ENCODE measurements around the gene LMNB1. TPM values are rescaled to one million over a fixed set of nuclear protein-coding genes. Genes with fewer than 3 reads are reported as not detected.

The LMNB1 gene
- total RNA-seq, 2 donors from 2014 or later = 185 to 205 TPM

DNA sequence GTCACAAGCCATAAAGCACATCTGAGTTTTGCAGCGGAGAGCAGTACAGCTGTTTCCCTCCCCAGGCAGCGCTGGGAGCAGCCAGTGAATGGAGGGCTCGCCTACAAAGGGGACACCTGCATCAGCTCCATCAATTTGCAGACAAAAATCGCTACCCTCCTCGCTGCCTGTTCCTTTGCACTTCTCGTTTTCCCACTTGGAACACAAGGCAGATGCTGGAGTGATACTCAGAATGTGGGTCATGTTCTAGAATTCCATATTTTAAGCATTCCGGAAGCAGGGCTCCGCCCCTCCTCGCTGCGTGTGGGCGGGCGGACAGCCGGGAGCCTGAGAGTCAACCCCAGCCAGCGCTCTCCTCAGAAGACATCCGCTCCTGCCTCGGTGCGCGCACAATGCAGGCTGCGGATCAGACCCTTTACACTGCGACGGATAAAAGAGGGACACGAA is 92.1 kb downstream of the LMNB1 start:
- Mint-ChIP-seq H3K4me3 (peak overlapping the region; percentile 53), H3K4me1 (peaks cover 11% of the 10 kb centered on the region), H3K36me3 (ENCODE audit: low read depth) (peaks cover 26% of the 10 kb centered on the region), H3K27ac (no peak overlapping the region), H3K27me3 (ENCODE audit: insufficient read depth) (peaks cover 7% of the 10 kb centered on the region), H3K9me3 (no peaks in the 10 kb centered on the region)
- Histone ChIP-seq H3K9ac (ENCODE audit: extremely low read depth, low read length, poor library complexity, severe bottlenecking) (no peak overlapping the region), H3K27ac (ENCODE audit: low read depth, low read length) (peak overlapping the region; percentile 73), H3K27me3 (ENCODE audit: control insufficient read depth, insufficient read depth, low read length, poor library complexity, severe bottlenecking) (no peaks in the 10 kb centered on the region), H3K4me3 (ENCODE audit: low read length) (no peak overlapping the region), H3K4me1 (ENCODE audit: control insufficient read depth, insufficient read depth, low read length) (no peaks in the 10 kb centered on the region), H3K36me3 (ENCODE audit: control insufficient read depth, insufficient read depth, low read length) (peaks cover 50% of the 10 kb centered on the region), H3K9me3 (ENCODE audit: control insufficient read depth, low read length) (no peaks in the 10 kb centered on the region)
- TF ChIP-seq CTCF (conservative IDR thresholded peaks at IDR 0.05) = no peak
- 44% methylated on average over 16 to 22 of the region's 22 CpGs for WGBS, 2 experiments (ENCODE audit: insufficient coverage in 1 of 2, insufficient read length in 1 of 2)
- DNase-seq = peak; percentile 76

DNA sequence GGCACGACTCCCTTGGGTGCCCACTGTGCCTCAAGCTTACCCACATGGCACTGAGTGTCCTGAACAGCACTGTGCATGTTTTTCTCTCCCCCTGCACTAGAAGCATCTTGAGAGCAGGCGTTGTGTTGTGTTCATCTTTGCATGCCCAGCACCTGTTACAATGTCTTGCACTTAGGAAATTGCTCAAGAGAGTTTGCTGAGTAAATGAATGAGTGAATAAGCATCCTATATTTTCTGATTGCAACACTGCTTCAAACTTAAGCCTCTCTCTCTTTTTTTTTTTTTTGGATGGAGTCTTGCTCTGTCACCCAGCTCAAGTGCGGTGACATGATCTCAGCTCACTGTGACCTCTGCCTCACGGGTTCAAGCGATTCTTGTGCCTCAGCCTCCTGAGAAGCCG is 94.5 kb downstream of the LMNB1 start:
- H3K4me1 ChIP-seq (ENCODE audit: control insufficient read depth, insufficient read depth, low read length) = peaks cover 10% of the 10 kb centered on the region
- peaks cover 7% of the 10 kb centered on the region for H3K27me3 Mint-ChIP-seq (ENCODE audit: insufficient read depth)
- DNase-seq = no peak

GRCh38 chr5:126872561-126873354 is 95.8 kb downstream of the LMNB1 start:
- no peak overlapping the region for H3K4me3 Mint-ChIP-seq
- no peak for TF ChIP-seq CTCF (conservative IDR thresholded peaks at IDR 0.05)

More for the DNA sequence above, 94.5 kb downstream of the LMNB1 start:
- peaks cover 17% of the 10 kb centered on the region for H3K36me3 Mint-ChIP-seq (ENCODE audit: low read depth)
- TF ChIP-seq CTCF (conservative IDR thresholded peaks at IDR 0.05) = no peak
- 86 to 95% methylated on average over 4 to 6 of the region's 6 CpGs for whole genome bisulfite sequencing, 2 experiments (ENCODE audit: insufficient coverage in 1 of 2, insufficient read length in 1 of 2)
- no peak overlapping the region for H3K27ac Mint-ChIP-seq
- H3K4me3 ChIP-seq (ENCODE audit: low read length) = no peak overlapping the region
- peaks cover 18% of the 10 kb centered on the region for H3K4me1 Mint-ChIP-seq
- H3K9me3 ChIP-seq (ENCODE audit: control insufficient read depth, low read length) = no peaks in the 10 kb centered on the region
- H3K9ac ChIP-seq (ENCODE audit: extremely low read depth, low read length, poor library complexity, severe bottlenecking) = no peak overlapping the region
- peaks cover 56% of the 10 kb centered on the region for H3K36me3 ChIP-seq (ENCODE audit: control insufficient read depth, insufficient read depth, low read length)
- H3K27ac ChIP-seq (ENCODE audit: low read depth, low read length) = no peak overlapping the region
- H3K4me3 Mint-ChIP-seq = no peak overlapping the region
- H3K9me3 Mint-ChIP-seq = no peaks in the 10 kb centered on the region
- H3K27me3 ChIP-seq (ENCODE audit: control insufficient read depth, insufficient read depth, low read length, poor library complexity, severe bottlenecking) = no peaks in the 10 kb centered on the region

More at GRCh38 chr5:126872561-126873354, 95.8 kb downstream of the LMNB1 start:
- Mint-ChIP-seq H3K9me3 (no peaks in the 10 kb centered on the region), H3K27me3 (ENCODE audit: insufficient read depth) (peaks cover 7% of the 10 kb centered on the region), H3K4me1 (peaks cover 18% of the 10 kb centered on the region), H3K27ac (no peak overlapping the region), H3K36me3 (ENCODE audit: low read depth) (peaks cover 17% of the 10 kb centered on the region)
- Histone ChIP-seq H3K27ac (ENCODE audit: low read depth, low read length) (no peak overlapping the region), H3K9ac (ENCODE audit: extremely low read depth, low read length, poor library complexity, severe bottlenecking) (no peak overlapping the region), H3K4me1 (ENCODE audit: control insufficient read depth, insufficient read depth, low read length) (peaks cover 10% of the 10 kb centered on the region), H3K27me3 (ENCODE audit: control insufficient read depth, insufficient read depth, low read length, poor library complexity, severe bottlenecking) (no peaks in the 10 kb centered on the region), H3K36me3 (ENCODE audit: control insufficient read depth, insufficient read depth, low read length) (peaks cover 65% of the 10 kb centered on the region), H3K4me3 (ENCODE audit: low read length) (no peak overlapping the region), H3K9me3 (ENCODE audit: control insufficient read depth, low read length) (no peaks in the 10 kb centered on the region)
- WGBS, 2 experiments (ENCODE audit: insufficient coverage in 1 of 2, insufficient read length in 1 of 2) = 90 to 96% methylated on average over 8 to 11 of the region's 11 CpGs
- DNase-seq = no peak
